ENCODE results near the gene ZG16. TPM values are rescaled to one million over a fixed set of nuclear protein-coding genes. Genes with fewer than 3 reads are reported as not detected.
A peak's percentile ranks its signal among the peaks of the same experiment; 100 is the strongest.

Gene ZG16
- total and polyA plus RNA-seq, 2 experiments from 2014 or later = not detected

GRCh38 chr16:29806099-29806579, 28.1 kb downstream of the ZG16 start, which contains the start of gene MAZ:
TSS of gene MAZ (plus strand) at chr16:29806529. CDS start at chr16:29806702, 173 bp downstream.
- no peak for TF ChIP-seq CTCF (IDR thresholded peaks at IDR 0.05; ENCODE audit: low read depth, low read length)
- peak in 1 of 2 donors; percentile 96 for DNase-seq (ENCODE audit: low read depth in 1 of 2, low spot score in 1 of 2)
- Histone ChIP-seq H3K27me3 (no peaks in the 10 kb centered on the region), H3K4me3 (peak within 1 kb of the TSS; percentile 48), H3K36me3 (peaks cover 18% of the 10 kb centered on the region), H3K4me1 (ENCODE audit: low read depth) (peaks cover 28% of the 10 kb centered on the region), H3K27ac (peak within 1 kb of the TSS; percentile 91), H3K9me3 (ENCODE audit: low read depth) (no peaks in the 10 kb centered on the region)

GRCh38 chr16:29806641-29807425, 28.8 kb downstream of the ZG16 start:
- peak overlapping the region; percentile 87 for H3K27ac ChIP-seq
- no peaks in the 10 kb centered on the region for H3K9me3 ChIP-seq (ENCODE audit: low read depth)
- H3K27me3 ChIP-seq = no peaks in the 10 kb centered on the region
- H3K36me3 ChIP-seq = peaks cover 12% of the 10 kb centered on the region
- peak; percentile 48 to 62 for DNase-seq (ENCODE audit: low read depth in 1 of 2, low spot score in 1 of 2)
- peaks cover 28% of the 10 kb centered on the region for H3K4me1 ChIP-seq (ENCODE audit: low read depth)
- no peak for TF ChIP-seq CTCF (IDR thresholded peaks at IDR 0.05; ENCODE audit: low read depth, low read length)
- H3K4me3 ChIP-seq = peak overlapping the region; percentile 44

GRCh38 chr16:29807426-29808218, 29.6 kb downstream of the ZG16 start:
- Histone ChIP-seq H3K4me3 (peak overlapping the region; percentile 43), H3K27ac (peak overlapping the region; percentile 87), H3K4me1 (ENCODE audit: low read depth) (peaks cover 28% of the 10 kb centered on the region), H3K9me3 (ENCODE audit: low read depth) (no peaks in the 10 kb centered on the region), H3K27me3 (no peaks in the 10 kb centered on the region), H3K36me3 (peaks cover 10% of the 10 kb centered on the region)
- TF ChIP-seq CTCF (IDR thresholded peaks at IDR 0.05; ENCODE audit: low read depth, low read length) = peak; percentile 61
- DNase-seq (ENCODE audit: low read depth in 1 of 2, low spot score in 1 of 2) = peak; percentile 91 to 96

GRCh38 chr16:29808219-29808900, 30.3 kb downstream of the ZG16 start:
- no peaks in the 10 kb centered on the region for H3K9me3 ChIP-seq (ENCODE audit: low read depth)
- peaks cover 10% of the 10 kb centered on the region for H3K36me3 ChIP-seq
- no peak for DNase-seq (ENCODE audit: low read depth in 1 of 2, low spot score in 1 of 2)
- H3K4me1 ChIP-seq (ENCODE audit: low read depth) = peaks cover 28% of the 10 kb centered on the region
- peak overlapping the region; percentile 87 for H3K27ac ChIP-seq
- H3K4me3 ChIP-seq = peak overlapping the region; percentile 43
- H3K27me3 ChIP-seq = no peaks in the 10 kb centered on the region
- TF ChIP-seq CTCF (IDR thresholded peaks at IDR 0.05; ENCODE audit: low read depth, low read length) = no peak
